Neural cell (in vitro differentiated cells): ENCODE measurements around the gene KCNJ10. TPM values are rescaled to one million over a fixed set of nuclear protein-coding genes. Genes with fewer than 3 reads are reported as not detected.

Source experiments
- H2AFZ ChIP-seq: fragments of 200-600, 300-800 bp; sonication (generic), shearing (Covaris generic); 2 replicates; pipeline ENCODE4 v1.6.0; 2014; ENCODE audit warnings: low read depth, mild to moderate bottlenecking, antibody characterized with exemption, low read length, moderate library complexity
- H3F3A ChIP-seq: fragments of 200-600 bp; shearing (Covaris generic); 2 replicates; pipeline ENCODE4 v1.6.1; 2016; ENCODE audit warnings: mild to moderate bottlenecking, moderate library complexity, mixed read lengths, antibody characterized with exemption, low read length; ENCODE audit not compliant: insufficient read depth, poor library complexity, severe bottlenecking
- H3K27ac ChIP-seq: fragments of 200-600, 300-800 bp; sonication (generic), shearing (Covaris generic); 2 replicates; pipeline ENCODE4 v1.5.1; 2014; ENCODE audit warnings: mild to moderate bottlenecking, low read length, moderate library complexity
- H3K27me3 ChIP-seq: fragments of 300-800, 200-600 bp; sonication (generic), shearing (Covaris generic); 2 replicates; pipeline ENCODE4 v1.6.0; 2014; ENCODE audit warnings: mild to moderate bottlenecking, low read depth, low read length, moderate library complexity; ENCODE audit not compliant: insufficient read depth
- H3K36me3 ChIP-seq: fragments of 300-800, 200-600 bp; sonication (generic), shearing (Covaris generic); 2 replicates; pipeline ENCODE4 v1.5.1; 2014; ENCODE audit warnings: mild to moderate bottlenecking, antibody characterized with exemption, low read length, moderate library complexity; ENCODE audit not compliant: insufficient read depth
- H3K4me2 ChIP-seq: fragments of 300-800, 200-600 bp; sonication (generic), shearing (Covaris generic); 2 replicates; pipeline ENCODE4 v1.6.0; 2014; ENCODE audit warnings: mild to moderate bottlenecking, low read length
- H3K4me3 ChIP-seq: fragments of 300-800, 200-600 bp; sonication (generic), shearing (Covaris generic); 2 replicates; pipeline ENCODE4 v1.5.1; 2014; ENCODE audit warnings: mild to moderate bottlenecking, low read length, moderate library complexity
- H3K79me2 ChIP-seq: fragments of 200-600 bp; shearing (Covaris generic); replicated peaks from 2 replicates; pipeline ENCODE4 v1.6.0; 2014; ENCODE audit warnings: mild to moderate bottlenecking, low read length, moderate library complexity; ENCODE audit not compliant: insufficient read depth
- H3K9ac ChIP-seq: fragments of 300-800, 200-600 bp; sonication (generic), shearing (Covaris generic); 2 replicates; pipeline ENCODE4 v1.6.1; 2016; ENCODE audit warnings: mild to moderate bottlenecking, low read length, mixed read lengths
- H3K9me2 ChIP-seq: fragments of 200-600 bp; shearing (Covaris generic); 2 replicates; pipeline ENCODE4 v1.6.1; 2016; ENCODE audit warnings: mild to moderate bottlenecking, low read length, mixed read lengths; ENCODE audit not compliant: insufficient read depth
- H3K9me3 ChIP-seq: fragments of 200-600, 300-800 bp; sonication (generic), shearing (Covaris generic); 2 replicates; pipeline ENCODE4 v1.6.1; 2016; ENCODE audit warnings: mild to moderate bottlenecking, mixed run types, low read length, moderate library complexity, mixed read lengths
- H4K20me1 ChIP-seq: fragments of 200-600 bp; shearing (Covaris generic); 2 replicates; pipeline ENCODE4 v1.6.1; 2016; ENCODE audit warnings: mild to moderate bottlenecking, mixed run types; ENCODE audit not compliant: insufficient read depth
- EP300 ChIP-seq: fragments of 450-650 bp; conservative IDR thresholded peaks from 2 replicates; pipeline ENCODE4 v1.6.1; 2014; ENCODE audit warnings: antibody characterized with exemption, mild to moderate bottlenecking, moderate library complexity; ENCODE audit not compliant: poor library complexity, severe bottlenecking
- EZH2 ChIP-seq: fragments of 200-600, 300-800 bp; shearing (Covaris generic), sonication (generic); IDR thresholded peaks from 2 replicates; pipeline ENCODE4 v1.6.1; 2014; ENCODE audit warnings: antibody characterized with exemption, low read length, borderline replicate concordance, mild to moderate bottlenecking; ENCODE audit not compliant: insufficient read depth, poor library complexity, severe bottlenecking
- MXI1 ChIP-seq: fragments of 450-650 bp; conservative IDR thresholded peaks from 2 replicates; pipeline ENCODE4 v1.6.1; 2014; ENCODE audit warnings: antibody characterized with exemption, mild to moderate bottlenecking; ENCODE audit not compliant: poor library complexity, severe bottlenecking
- POLR2AphosphoS5 ChIP-seq: IDR thresholded peaks from 2 replicates; pipeline ENCODE4 v1.6.1; 2012
- RAD21 ChIP-seq: fragments of 450-650 bp; conservative IDR thresholded peaks from 2 replicates; pipeline ENCODE4 v1.6.1; 2014; ENCODE audit warnings: antibody characterized with exemption, mild to moderate bottlenecking, moderate library complexity
- SMC3 ChIP-seq: fragments of 450-650 bp; conservative IDR thresholded peaks from 2 replicates; pipeline ENCODE4 v1.6.1; 2014; ENCODE audit warnings: antibody characterized with exemption, mild to moderate bottlenecking, moderate library complexity; ENCODE audit not compliant: poor library complexity
- TAF1 ChIP-seq: IDR thresholded peaks from 2 replicates; pipeline ENCODE4 v1.6.1; 2012; ENCODE audit warnings: low read depth
- polyA plus RNA-seq: library from polyadenylated mRNA; depleted of rRNA; stranded (reverse); fragments of >200 nt; gene quantifications from 2 replicates; pipeline ENCODE4 v1.2.3, GENCODE V29; 2014
- TF ChIP-seq, protein P1 (sequence below): IDR thresholded peaks from 2 replicates; pipeline ENCODE4 v1.6.1; 2012; ENCODE audit warnings: borderline replicate concordance
- TF ChIP-seq, protein P2 (sequence below): fragments of 450-650 bp; IDR thresholded peaks from 2 replicates; pipeline ENCODE4 v1.5.1; 2014; ENCODE audit warnings: antibody characterized with exemption, mild to moderate bottlenecking, moderate library complexity; ENCODE audit not compliant: poor library complexity, severe bottlenecking

Gene KCNJ10
- polyA plus RNA-seq, 1 donor from 2014 or later, result not detected

DNA sequence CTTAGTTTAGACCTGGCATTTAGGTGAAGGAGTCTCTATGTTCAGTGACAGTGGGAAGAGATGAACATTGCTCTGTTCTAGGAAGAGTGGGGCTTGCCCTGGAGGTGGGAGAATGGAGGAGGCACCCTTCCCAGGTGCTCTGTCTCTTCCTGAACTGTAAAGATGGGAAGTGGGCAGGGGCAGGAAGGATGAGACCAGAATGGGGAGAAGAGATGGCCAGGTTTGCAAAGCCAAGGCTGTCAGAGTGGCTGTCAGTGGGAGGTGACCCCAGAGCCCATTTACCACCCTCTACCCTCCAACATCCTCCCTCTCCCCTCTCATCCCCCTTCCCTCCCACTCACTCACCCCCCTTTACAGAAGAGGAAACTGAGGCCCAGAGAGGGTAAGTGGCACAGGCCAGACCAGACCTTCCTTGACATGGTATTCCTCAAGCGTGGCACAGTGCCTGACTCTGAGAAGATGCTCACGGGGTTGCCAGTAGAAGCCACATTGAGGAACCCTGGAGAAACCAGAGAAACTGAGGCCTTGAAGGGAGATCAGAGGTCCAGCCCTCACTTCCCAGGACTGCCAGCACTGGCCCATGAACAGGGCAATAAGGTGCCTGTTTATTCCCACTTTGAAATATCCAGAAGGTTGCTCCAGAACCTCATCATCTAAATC is 29.9 kb upstream of the KCNJ10 start:
- H3K4me2 ChIP-seq, result no peak overlapping the region
- no peaks in the 10 kb centered on the region for H4K20me1 ChIP-seq
- no peaks in the 10 kb centered on the region for H3F3A ChIP-seq
- no peak overlapping the region for H2AFZ ChIP-seq
- no peaks in the 10 kb centered on the region for H3K9me2 ChIP-seq
- H3K9ac ChIP-seq, result no peak overlapping the region
- no peaks in the 10 kb centered on the region for H3K79me2 ChIP-seq
- H3K27me3 ChIP-seq, result no peaks in the 10 kb centered on the region
- H3K36me3 ChIP-seq, result no peaks in the 10 kb centered on the region
- TF ChIP-seq, protein P1, sequence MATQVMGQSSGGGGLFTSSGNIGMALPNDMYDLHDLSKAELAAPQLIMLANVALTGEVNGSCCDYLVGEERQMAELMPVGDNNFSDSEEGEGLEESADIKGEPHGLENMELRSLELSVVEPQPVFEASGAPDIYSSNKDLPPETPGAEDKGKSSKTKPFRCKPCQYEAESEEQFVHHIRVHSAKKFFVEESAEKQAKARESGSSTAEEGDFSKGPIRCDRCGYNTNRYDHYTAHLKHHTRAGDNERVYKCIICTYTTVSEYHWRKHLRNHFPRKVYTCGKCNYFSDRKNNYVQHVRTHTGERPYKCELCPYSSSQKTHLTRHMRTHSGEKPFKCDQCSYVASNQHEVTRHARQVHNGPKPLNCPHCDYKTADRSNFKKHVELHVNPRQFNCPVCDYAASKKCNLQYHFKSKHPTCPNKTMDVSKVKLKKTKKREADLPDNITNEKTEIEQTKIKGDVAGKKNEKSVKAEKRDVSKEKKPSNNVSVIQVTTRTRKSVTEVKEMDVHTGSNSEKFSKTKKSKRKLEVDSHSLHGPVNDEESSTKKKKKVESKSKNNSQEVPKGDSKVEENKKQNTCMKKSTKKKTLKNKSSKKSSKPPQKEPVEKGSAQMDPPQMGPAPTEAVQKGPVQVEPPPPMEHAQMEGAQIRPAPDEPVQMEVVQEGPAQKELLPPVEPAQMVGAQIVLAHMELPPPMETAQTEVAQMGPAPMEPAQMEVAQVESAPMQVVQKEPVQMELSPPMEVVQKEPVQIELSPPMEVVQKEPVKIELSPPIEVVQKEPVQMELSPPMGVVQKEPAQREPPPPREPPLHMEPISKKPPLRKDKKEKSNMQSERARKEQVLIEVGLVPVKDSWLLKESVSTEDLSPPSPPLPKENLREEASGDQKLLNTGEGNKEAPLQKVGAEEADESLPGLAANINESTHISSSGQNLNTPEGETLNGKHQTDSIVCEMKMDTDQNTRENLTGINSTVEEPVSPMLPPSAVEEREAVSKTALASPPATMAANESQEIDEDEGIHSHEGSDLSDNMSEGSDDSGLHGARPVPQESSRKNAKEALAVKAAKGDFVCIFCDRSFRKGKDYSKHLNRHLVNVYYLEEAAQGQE, result no peak
- no peaks in the 10 kb centered on the region for H3K9me3 ChIP-seq
- no peak overlapping the region for H3K27ac ChIP-seq
- H3K4me3 ChIP-seq, result no peak overlapping the region

- Histone ChIP-seq H3F3A (no peaks in the 10 kb centered on the region), H3K4me2 (peak overlapping the region; percentile 35), H3K4me3 (peak overlapping the region; percentile 56), H3K27me3 (no peaks in the 10 kb centered on the region), H2AFZ (no peak overlapping the region), H3K9me2 (no peaks in the 10 kb centered on the region), H3K36me3 (no peaks in the 10 kb centered on the region), H3K9me3 (no peaks in the 10 kb centered on the region), H4K20me1 (no peaks in the 10 kb centered on the region), H3K27ac (no peak overlapping the region), H3K79me2 (no peaks in the 10 kb centered on the region), H3K9ac (peak overlapping the region; percentile 20)
- no peak for TF ChIP-seq EZH2
- no peak for TF ChIP-seq MXI1
- TF ChIP-seq POLR2AphosphoS5, result no peak
- TF ChIP-seq, protein P2, sequence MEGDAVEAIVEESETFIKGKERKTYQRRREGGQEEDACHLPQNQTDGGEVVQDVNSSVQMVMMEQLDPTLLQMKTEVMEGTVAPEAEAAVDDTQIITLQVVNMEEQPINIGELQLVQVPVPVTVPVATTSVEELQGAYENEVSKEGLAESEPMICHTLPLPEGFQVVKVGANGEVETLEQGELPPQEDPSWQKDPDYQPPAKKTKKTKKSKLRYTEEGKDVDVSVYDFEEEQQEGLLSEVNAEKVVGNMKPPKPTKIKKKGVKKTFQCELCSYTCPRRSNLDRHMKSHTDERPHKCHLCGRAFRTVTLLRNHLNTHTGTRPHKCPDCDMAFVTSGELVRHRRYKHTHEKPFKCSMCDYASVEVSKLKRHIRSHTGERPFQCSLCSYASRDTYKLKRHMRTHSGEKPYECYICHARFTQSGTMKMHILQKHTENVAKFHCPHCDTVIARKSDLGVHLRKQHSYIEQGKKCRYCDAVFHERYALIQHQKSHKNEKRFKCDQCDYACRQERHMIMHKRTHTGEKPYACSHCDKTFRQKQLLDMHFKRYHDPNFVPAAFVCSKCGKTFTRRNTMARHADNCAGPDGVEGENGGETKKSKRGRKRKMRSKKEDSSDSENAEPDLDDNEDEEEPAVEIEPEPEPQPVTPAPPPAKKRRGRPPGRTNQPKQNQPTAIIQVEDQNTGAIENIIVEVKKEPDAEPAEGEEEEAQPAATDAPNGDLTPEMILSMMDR, result no peak
- TF ChIP-seq, protein P1, result no peak
- no peak for TF ChIP-seq RAD21
- TF ChIP-seq EP300, result no peak
- no peak for TF ChIP-seq SMC3
- no peak for TF ChIP-seq TAF1
These were observed 29.0 kb upstream of the KCNJ10 start for GRCh38 chr1:160098852-160099561.
